H1 (cell line): ENCODE data around the gene CNGB1. TPM values are rescaled to one million over a fixed set of nuclear protein-coding genes. Genes with fewer than 3 reads are reported as not detected.

Source experiments
- CTCF ChIA-PET: fragments of 300-600 bp; sonication (Branson Sonifier 250); formaldehyde crosslinking; loops from one replicate; lab custom pipeline; 2021; ENCODE audit not compliant: partially characterized antibody; lab: Charles Lee
- POLR2A ChIA-PET: fragments of 300-600 bp; sonication (Branson Sonifier 250); formaldehyde crosslinking; loops from one replicate; lab custom pipeline; 2021; ENCODE audit warnings: inconsistent platforms; ENCODE audit not compliant: partially characterized antibody; lab: Charles Lee
- DNase-seq, 2 experiments: peaks; one replicate each; pipeline versions ENCODE4 v3.0.0 to v3.0.0-alpha.2; 2010 to 2022; ENCODE audit warnings: low spot score in 2 of 2, low read depth in 1 of 2, mixed read lengths in 1 of 2
- FAIRE-seq: peaks from 2 replicates; lab custom pipeline; 2011; peaks lifted over from hg19 to GRCh38; lab: Jason Lieb, UNC
- H2AFZ ChIP-seq: 2 replicates; pipeline ENCODE4 v1.8.1; 2012; ENCODE audit warnings: low read length, inconsistent platforms
- H2AK5ac ChIP-seq: 2 replicates; pipeline ENCODE4 v1.6.1; 2013; ENCODE audit warnings: low read depth, low read length
- H2BK120ac ChIP-seq: replicated peaks from 2 replicates; pipeline ENCODE3; 2013; ENCODE audit warnings: low read depth, low read length, inconsistent platforms
- H2BK12ac ChIP-seq: 2 replicates; pipeline ENCODE4 v1.6.1; 2013; ENCODE audit warnings: low read depth, low read length
- H2BK15ac ChIP-seq: 2 replicates; pipeline ENCODE4 v1.6.1; 2013; ENCODE audit warnings: low read length
- H2BK20ac ChIP-seq: 2 replicates; pipeline ENCODE4 v1.6.1; 2013; ENCODE audit warnings: low read length
- H2BK5ac ChIP-seq: 2 replicates; pipeline ENCODE4 v1.6.1; 2013; ENCODE audit warnings: low read depth, low read length
- H3K14ac ChIP-seq: 2 replicates; pipeline ENCODE4 v1.6.1; 2013; ENCODE audit warnings: inconsistent platforms; ENCODE audit not compliant: insufficient read length
- H3K18ac ChIP-seq: 2 replicates; pipeline ENCODE4 v1.6.1; 2013; ENCODE audit warnings: low read length; ENCODE audit errors: extremely low read depth
- H3K23ac ChIP-seq: 2 replicates; pipeline ENCODE4 v1.6.1; 2013; ENCODE audit warnings: inconsistent platforms; ENCODE audit not compliant: insufficient read length
- H3K23me2 ChIP-seq: 2 replicates; pipeline ENCODE4 v1.6.1; 2013; ENCODE audit warnings: low read depth, low read length
- H3K27ac ChIP-seq: 2 replicates; pipeline ENCODE4 v1.6.1; 2011; ENCODE audit warnings: low read depth, low read length, inconsistent platforms
- H3K27me3 ChIP-seq, 4 experiments: replicated peaks in 1 of 4; 1 replicate in 1 of 4; 2 replicates in 3 of 4; pipeline versions ENCODE4 v1.6.1 to v1.8.1; 2011 to 2013; ENCODE audit warnings: low read length in 3 of 4, mild to moderate bottlenecking in 3 of 4, inconsistent platforms in 2 of 4, mixed read lengths in 2 of 4, moderate library complexity in 1 of 4; ENCODE audit not compliant: control insufficient read depth in 3 of 4, insufficient read depth in 3 of 4; ENCODE audit errors: extremely low read depth in 1 of 4
- H3K36me3 ChIP-seq, 4 experiments: 2 replicates each; pipeline versions ENCODE4 v1.6.1 to v1.8.1; 2011 to 2013; ENCODE audit warnings: mild to moderate bottlenecking in 4 of 4, low read length in 3 of 4, moderate library complexity in 2 of 4, control low read depth in 1 of 4, inconsistent platforms in 1 of 4; ENCODE audit not compliant: insufficient read depth in 4 of 4, control insufficient read depth in 2 of 4
- H3K4ac ChIP-seq: replicated peaks from 2 replicates; pipeline ENCODE3; 2013; ENCODE audit warnings: low read length, low read depth, mixed read lengths, inconsistent platforms; ENCODE audit not compliant: insufficient read length
- H3K4me1 ChIP-seq, 4 experiments: replicated peaks in 1 of 4; 1 replicate in 1 of 4; 2 replicates in 3 of 4; pipeline versions ENCODE4 v1.6.1 to v1.8.1; 2011 to 2013; ENCODE audit warnings: low read length in 3 of 4, inconsistent platforms in 2 of 4, mixed read lengths in 1 of 4; ENCODE audit not compliant: insufficient read depth in 4 of 4, control insufficient read depth in 3 of 4
- H3K4me2 ChIP-seq, 2 experiments: 2 replicates each; pipeline versions ENCODE4 v1.6.1 to v1.8.1; 2011 to 2013; ENCODE audit warnings: low read depth in 2 of 2, low read length in 2 of 2, control low read depth in 1 of 2, inconsistent platforms in 1 of 2, mild to moderate bottlenecking in 1 of 2; ENCODE audit not compliant: insufficient read depth in 1 of 2
- H3K4me3 ChIP-seq, 4 experiments: fragments of 200-600, 300-600 bp in 1 of 4; sonication (generic), shearing (Covaris generic), sonication (Bioruptor Twin) in 1 of 4; 2 replicates each; pipeline versions ENCODE4 v1.5.1 to v1.8.1; 2011 to 2016; ENCODE audit warnings: low read length in 4 of 4, low read depth in 3 of 4, control low read depth in 2 of 4, inconsistent platforms in 2 of 4, mild to moderate bottlenecking in 2 of 4, mixed read lengths in 1 of 4, moderate library complexity in 1 of 4; ENCODE audit not compliant: insufficient read depth in 2 of 4; ENCODE audit errors: extremely low read depth in 1 of 4
- H3K56ac ChIP-seq: replicated peaks from 2 replicates; pipeline ENCODE3; 2013; ENCODE audit warnings: low read depth, mild to moderate bottlenecking, mixed read lengths, low read length, inconsistent platforms; ENCODE audit not compliant: insufficient read length
- H3K79me1 ChIP-seq: 2 replicates; pipeline ENCODE4 v1.6.1; 2013; ENCODE audit warnings: low read depth, low read length, control low read depth
- H3K79me2 ChIP-seq, 2 experiments: 2 replicates each; pipeline versions ENCODE4 v1.6.1 to v1.8.1; 2012 to 2013; ENCODE audit warnings: low read length in 2 of 2, mild to moderate bottlenecking in 2 of 2, inconsistent platforms in 1 of 2; ENCODE audit not compliant: insufficient read depth in 2 of 2, control insufficient read depth in 1 of 2
- H3K9ac ChIP-seq, 4 experiments: replicated peaks in 1 of 4; 1 replicate in 1 of 4; 2 replicates in 3 of 4; pipeline versions ENCODE4 v1.6.1 to v1.8.1; 2011 to 2013; ENCODE audit warnings: low read depth in 3 of 4, low read length in 3 of 4, control low read depth in 2 of 4, mild to moderate bottlenecking in 2 of 4, moderate library complexity in 2 of 4, inconsistent platforms in 1 of 4; ENCODE audit errors: extremely low read depth in 1 of 4
- H3K9me3 ChIP-seq, 2 experiments: 2 replicates each; pipeline versions ENCODE4 v1.6.1 to v1.8.1; 2012 to 2013; ENCODE audit warnings: mild to moderate bottlenecking in 2 of 2, moderate library complexity in 2 of 2, control low read depth in 1 of 2, inconsistent platforms in 1 of 2, low read depth in 1 of 2, low read length in 1 of 2, mixed read lengths in 1 of 2; ENCODE audit not compliant: insufficient read depth in 2 of 2
- H4K20me1 ChIP-seq, 2 experiments: replicated peaks in 1 of 2; 2 replicates each; pipeline versions ENCODE3 to v1.8.1; 2011 to 2013; ENCODE audit warnings: inconsistent platforms in 2 of 2, low read length in 2 of 2, mild to moderate bottlenecking in 1 of 2; ENCODE audit not compliant: insufficient read depth in 2 of 2, control insufficient read depth in 1 of 2
- H4K5ac ChIP-seq: 2 replicates; pipeline ENCODE4 v1.6.1; 2013; ENCODE audit warnings: low read length, low read depth, mixed read lengths, inconsistent platforms; ENCODE audit not compliant: insufficient read length
- H4K8ac ChIP-seq: 2 replicates; pipeline ENCODE4 v1.8.0; 2013; ENCODE audit warnings: mild to moderate bottlenecking, moderate library complexity, low read length, inconsistent platforms; ENCODE audit not compliant: insufficient read depth; ENCODE audit errors: extremely low read depth
- H4K91ac ChIP-seq: replicated peaks from 2 replicates; pipeline ENCODE3; 2013; ENCODE audit warnings: low read length, mixed read lengths, inconsistent platforms; ENCODE audit not compliant: insufficient read length
- HDAC6 ChIP-seq: IDR thresholded peaks from one replicate; pipeline ENCODE4 v1.7.1; 2012; ENCODE audit warnings: low read depth, mild to moderate bottlenecking, inconsistent platforms, low read length, moderate library complexity
- KDM5A ChIP-seq: fragments of 200-600 bp; IDR thresholded peaks from 2 replicates; pipeline ENCODE4 v1.7.1; 2012; ENCODE audit warnings: mild to moderate bottlenecking, low read length, inconsistent platforms, mixed read lengths
- NANOG ChIP-seq: IDR thresholded peaks from 2 replicates; pipeline ENCODE4 v1.6.1; 2011; ENCODE audit warnings: low read length, low read depth, mild to moderate bottlenecking, inconsistent platforms; ENCODE audit not compliant: insufficient read depth, poor library complexity, severe bottlenecking
- USF2 ChIP-seq: IDR thresholded peaks from 2 replicates; pipeline ENCODE4 v1.6.1; 2011; ENCODE audit warnings: low read length, improper control_type of control experiment
- WGBS, 2 experiments: shearing (Covaris generic) in 1 of 2; methylation state at CpG; one replicate each; pipeline versions ENCODE4 v1.1.6 to v1.1.7; 2013 to 2015; ENCODE audit warnings: low lambda C conversion rate in 2 of 2, mixed read lengths in 2 of 2, inconsistent platforms in 1 of 2, low coverage in 1 of 2, missing lambda C conversion rate in 1 of 2; ENCODE audit not compliant: insufficient replicate concordance in 2 of 2, insufficient coverage in 1 of 2, insufficient read length in 1 of 2; ENCODE audit errors: extremely low coverage in 1 of 2, missing lambda C conversion rate in 1 of 2; 5-methylcytosine and 5-hydroxymethylcytosine counted together
- polyA plus RNA-seq, 7 experiments: library from polyadenylated mRNA; depleted of rRNA in 3 of 7; stranded (reverse) in 5 of 7; unstranded in 2 of 7; fragments of >200 nt in 5 of 7; fragments of 200-250 nt in 2 of 7; gene quantifications; 1 replicate in 5 of 7; 2 replicates in 1 of 7; 4 replicates in 1 of 7; pipeline versions ENCODE4 v1.2.1 to v1.2.3, GENCODE V29; 2011 to 2013; ENCODE audit warnings: missing spikeins in 2 of 7, mixed read lengths in 2 of 7
- total RNA-seq: library from RNA; stranded (reverse); fragmentation: NEBNext Ultra II Directional; extraction: Animal tissue kit (Norgen Biotek cat#: 25700); gene quantifications from 2 replicates; pipeline ENCODE4 v1.2.1, GENCODE V29; 2021

Gene CNGB1
- total and polyA plus RNA-seq, 2 of the 8 experiments (the other 6 are each of a cell fraction or from before 2014, with no cell fraction given): not detected

- CTCF ChIA-PET: interaction anchor here (1.2 to 26.3 kb wide), 3 partner anchors 11 to 80 kb away, joined by 3 to 305 read pairs (median 4); no protein-coding TSS in a partner anchor
- no peak overlapping the region for H3K4me3 ChIP-seq
- peaks cover 2 to 33% (median 19%) of the 10 kb centered on the region in 4 experiments for H3K27me3 ChIP-seq
- no peak overlapping the region for H3K23ac ChIP-seq
- no peak overlapping the region for H3K14ac ChIP-seq
- FAIRE-seq (no peak), DNase-seq (no peak)
- 86% methylated on average over 5 of the region's 5 CpGs; no CpG with 5 or more reads in 1 of the 2 experiments for WGBS, 2 experiments
- no peak overlapping the region for H4K8ac ChIP-seq
- H3K18ac ChIP-seq: no peak overlapping the region
- no peak overlapping the region for H2BK120ac ChIP-seq
- POLR2A ChIA-PET: no interaction called here
- no peaks in the 10 kb centered on the region for H3K79me1 ChIP-seq
- no peak overlapping the region for H3K27ac ChIP-seq
- H4K20me1 ChIP-seq: no peaks in the 10 kb centered on the region
- H3K9ac ChIP-seq: no peak overlapping the region
- no peaks in the 10 kb centered on the region for H3K9me3 ChIP-seq
- H3K79me2 ChIP-seq: no peaks in the 10 kb centered on the region
- no peak overlapping the region for H3K4ac ChIP-seq
- H3K4me2 ChIP-seq: no peak overlapping the region
- H2BK15ac ChIP-seq: no peak overlapping the region
- H3K56ac ChIP-seq: no peak overlapping the region
- H4K91ac ChIP-seq: no peak overlapping the region
- peaks cover 0 to 11% (median 3%) of the 10 kb centered on the region in 4 experiments; a peak in 3 of 7 replicates for H3K4me1 ChIP-seq
- no peak overlapping the region for H2BK5ac ChIP-seq
- no peak overlapping the region for H2AFZ ChIP-seq
- H2BK12ac ChIP-seq: no peak overlapping the region
- H2BK20ac ChIP-seq: no peak overlapping the region
- no peak overlapping the region for H2AK5ac ChIP-seq
- H3K23me2 ChIP-seq: peaks cover 12% of the 10 kb centered on the region; the same call in 1 of the 2 replicates
- H3K36me3 ChIP-seq: no peaks in the 10 kb centered on the region
- no peak overlapping the region for H4K5ac ChIP-seq
- TF ChIP-seq NANOG (no peak), KDM5A (no peak), HDAC6 (no peak), USF2 (no peak)
These were observed 11.5 kb upstream of the CNGB1 start for GRCh38 chr16:57982385-57982784.
